ENCODE measurements around the gene GABARAP. TPM values are rescaled to one million over a fixed set of nuclear protein-coding genes. Genes with fewer than 3 reads are reported as not detected.
"Not testable (repeated sequence)": the region's sequence is repeated elsewhere in the genome, so short reads cannot be mapped to it uniquely, and the experiment has no call there.

The GABARAP gene
- total RNA-seq, 1 donor = 396 TPM

DNA sequence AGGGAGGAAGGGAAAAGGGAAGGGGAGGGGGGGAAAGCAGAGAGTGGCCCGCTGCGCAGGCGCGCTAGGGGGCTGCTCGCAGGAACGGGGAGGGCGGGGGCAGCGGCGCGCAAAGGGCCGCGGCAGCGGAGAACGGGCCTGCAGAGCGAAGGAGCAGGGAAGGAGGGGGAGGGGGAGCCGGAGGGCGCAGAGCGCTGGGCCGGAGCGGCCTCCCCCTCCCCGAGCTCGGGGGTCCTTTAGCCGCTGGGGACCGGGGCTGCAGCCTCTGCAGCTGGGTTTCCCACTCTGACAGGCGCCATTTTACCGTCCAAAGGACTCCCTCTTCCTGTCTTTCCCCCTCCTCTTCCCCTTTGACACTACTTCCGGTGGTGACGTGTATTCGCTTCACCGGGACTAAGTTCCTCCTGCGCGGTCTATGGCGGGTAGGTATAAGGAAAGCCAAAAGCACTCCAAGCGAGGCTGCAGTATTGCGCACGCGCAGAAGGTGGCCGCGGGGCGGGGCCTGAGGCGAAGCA lies 9.5 kb upstream of the GABARAP start, which contains the start of gene CTDNEP1:
TSS of gene CTDNEP1 (minus strand) at position 74 of the 515 bp plus-strand sequence. CDS start 438 bp downstream, outside the sequence.
- Histone ChIP-seq H3K4me3 (ENCODE audit: low read length) (peak within 1 kb of the TSS; percentile 55), H3K27me3 (ENCODE audit: insufficient read depth, low read length) (no peaks in the 10 kb centered on the region), H3K9me3 (ENCODE audit: low read depth, low read length) (no peaks in the 10 kb centered on the region), H3K4me1 (ENCODE audit: insufficient read depth, low read length) (peaks cover 39% of the 10 kb centered on the region)

DNA sequence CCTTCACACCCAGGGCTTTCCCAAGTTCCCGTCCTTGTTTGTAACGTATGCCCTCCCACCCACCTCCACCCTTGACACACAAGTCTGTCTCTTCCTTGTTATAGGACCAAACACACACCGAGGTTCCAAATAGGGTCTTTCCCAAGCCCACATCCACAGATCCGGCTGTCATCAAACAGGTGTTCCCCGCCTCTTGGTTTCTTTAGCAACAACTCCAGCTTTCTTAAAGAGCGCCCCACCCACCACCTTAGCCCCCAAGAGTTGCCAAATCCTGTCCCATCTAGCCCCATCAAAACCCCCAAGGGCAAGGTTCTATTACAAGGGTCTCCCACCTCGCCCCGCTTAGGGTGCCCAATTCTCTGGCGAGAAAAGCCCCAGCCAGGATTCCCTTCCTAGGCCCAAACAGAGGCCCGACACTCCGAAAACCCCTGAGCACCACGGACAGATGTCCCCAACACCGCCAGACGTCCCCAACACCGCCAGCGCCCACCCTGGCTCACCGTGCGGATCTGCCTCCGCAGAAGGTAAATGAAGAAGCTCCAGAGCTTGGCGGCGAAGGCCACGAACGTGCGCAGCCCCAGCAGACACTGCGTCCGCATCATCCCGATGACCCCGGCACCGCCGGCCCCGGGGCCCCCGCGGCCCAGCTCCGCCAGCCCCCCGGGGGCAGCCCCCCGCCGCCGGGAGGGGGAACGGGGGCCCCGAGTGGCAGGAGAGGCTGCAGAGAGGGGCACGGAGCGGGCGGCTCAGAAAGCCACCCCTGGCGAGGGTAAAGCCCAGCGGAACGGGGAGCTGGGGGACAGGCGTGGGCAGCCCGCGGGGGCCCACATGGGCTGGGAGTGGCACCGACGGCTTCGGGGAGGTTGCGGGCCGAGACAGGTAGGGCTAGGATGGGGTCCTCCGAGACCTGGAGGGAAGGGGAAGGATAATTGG lies 8.7 kb upstream of the GABARAP start:
- H3K4me3 ChIP-seq (ENCODE audit: low read length) = peak overlapping the region; percentile 55
- peaks cover 39% of the 10 kb centered on the region for H3K4me1 ChIP-seq (ENCODE audit: insufficient read depth, low read length)
- H3K9me3 ChIP-seq (ENCODE audit: low read depth, low read length) = no peaks in the 10 kb centered on the region
- no peaks in the 10 kb centered on the region for H3K27me3 ChIP-seq (ENCODE audit: insufficient read depth, low read length)

DNA sequence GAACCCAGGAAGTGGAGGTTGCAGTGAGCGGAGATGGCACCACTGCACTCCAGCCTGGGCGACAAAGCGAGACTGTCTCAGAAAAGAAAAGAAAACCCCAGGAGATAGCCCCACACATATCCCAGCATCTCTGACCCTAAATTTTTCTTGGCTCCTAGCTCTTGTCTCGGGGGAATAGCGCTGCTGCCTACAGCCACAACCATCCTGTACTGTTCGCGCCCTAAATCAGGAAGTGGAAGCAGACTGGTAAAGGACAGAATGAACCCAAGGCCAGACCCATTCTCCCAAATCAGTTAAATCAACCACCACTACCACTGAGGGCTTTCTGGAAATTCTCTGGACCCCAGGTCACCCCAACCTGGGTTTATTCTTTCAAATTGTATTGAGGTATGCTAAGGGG lies 7.6 kb upstream of the GABARAP start:
- Histone ChIP-seq H3K27me3 (ENCODE audit: insufficient read depth, low read length) (no peaks in the 10 kb centered on the region), H3K4me1 (ENCODE audit: insufficient read depth, low read length) (peaks cover 39% of the 10 kb centered on the region), H3K4me3 (ENCODE audit: low read length) (no peak overlapping the region), H3K9me3 (ENCODE audit: low read depth, low read length) (no peaks in the 10 kb centered on the region)

DNA sequence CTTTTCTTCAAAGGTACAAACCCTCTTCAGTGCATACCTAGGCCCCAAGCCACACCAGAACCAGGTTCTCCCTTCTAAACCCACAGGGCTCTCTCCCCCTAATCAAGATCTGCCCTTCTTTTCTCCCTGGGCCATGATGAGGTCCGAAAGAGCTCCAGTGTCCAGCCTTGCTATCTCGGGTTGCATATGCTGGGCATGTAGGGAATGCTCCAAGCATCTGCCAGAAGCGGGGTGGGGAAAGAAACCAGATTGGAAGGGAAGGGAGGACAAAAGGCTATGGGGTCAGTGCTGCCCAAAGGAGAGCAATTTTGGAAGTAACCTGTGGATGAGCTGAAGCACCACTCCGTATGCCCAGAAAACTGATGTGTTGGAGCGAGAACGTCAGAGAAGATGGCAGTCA lies 7.0 kb upstream of the GABARAP start:
- Histone ChIP-seq H3K9me3 (ENCODE audit: low read depth, low read length) (no peaks in the 10 kb centered on the region), H3K4me3 (ENCODE audit: low read length) (no peak overlapping the region), H3K4me1 (ENCODE audit: insufficient read depth, low read length) (peaks cover 39% of the 10 kb centered on the region), H3K27me3 (ENCODE audit: insufficient read depth, low read length) (no peaks in the 10 kb centered on the region)

DNA sequence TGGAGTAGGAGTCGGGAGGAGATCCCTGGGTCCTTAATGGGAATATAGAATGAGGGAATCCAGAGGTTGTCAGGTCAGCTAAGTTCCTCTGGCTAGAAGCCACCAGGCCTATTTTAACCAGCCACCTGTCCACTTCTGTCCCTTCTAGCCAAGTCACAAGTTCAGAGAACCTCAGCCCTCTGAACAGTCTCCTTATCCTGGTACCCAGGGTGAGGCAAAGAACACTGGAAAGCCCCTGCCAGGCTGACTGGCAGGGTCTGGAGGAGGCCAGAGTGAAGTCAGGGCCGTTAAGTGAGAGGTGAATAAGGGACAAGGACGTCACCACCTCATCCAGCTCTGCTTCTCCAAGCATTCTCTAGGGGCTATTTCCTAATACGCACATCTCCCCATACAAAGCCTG lies 6.5 kb upstream of the GABARAP start:
- H3K27me3 ChIP-seq (ENCODE audit: insufficient read depth, low read length) = no peaks in the 10 kb centered on the region
- H3K4me1 ChIP-seq (ENCODE audit: insufficient read depth, low read length) = peaks cover 39% of the 10 kb centered on the region
- no peaks in the 10 kb centered on the region for H3K9me3 ChIP-seq (ENCODE audit: low read depth, low read length)
- no peak overlapping the region for H3K4me3 ChIP-seq (ENCODE audit: low read length)

DNA sequence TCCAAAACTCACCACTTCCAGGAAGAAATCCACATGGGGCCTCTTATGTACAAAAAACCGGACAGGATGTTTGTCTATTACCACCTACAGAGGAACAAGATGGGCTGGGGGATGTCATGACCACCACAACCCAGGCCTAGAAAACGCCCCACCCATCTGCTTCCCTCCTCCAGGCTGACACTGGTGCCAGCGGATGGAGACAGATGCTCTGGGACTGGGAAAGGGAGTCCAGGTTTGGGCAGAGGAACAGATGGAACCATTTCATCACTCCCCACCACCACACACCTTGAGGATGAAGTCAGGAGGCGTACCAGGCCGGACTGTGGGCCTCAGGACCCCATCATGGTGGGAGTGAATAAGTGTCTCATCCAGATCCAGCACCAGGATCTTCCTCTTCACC lies 4.5 kb upstream of the GABARAP start:
- H3K9me3 ChIP-seq (ENCODE audit: low read depth, low read length) = no peaks in the 10 kb centered on the region
- H3K4me3 ChIP-seq (ENCODE audit: low read length) = no peak overlapping the region
- H3K4me1 ChIP-seq (ENCODE audit: insufficient read depth, low read length) = peaks cover 34% of the 10 kb centered on the region
- no peaks in the 10 kb centered on the region for H3K27me3 ChIP-seq (ENCODE audit: insufficient read depth, low read length)

DNA sequence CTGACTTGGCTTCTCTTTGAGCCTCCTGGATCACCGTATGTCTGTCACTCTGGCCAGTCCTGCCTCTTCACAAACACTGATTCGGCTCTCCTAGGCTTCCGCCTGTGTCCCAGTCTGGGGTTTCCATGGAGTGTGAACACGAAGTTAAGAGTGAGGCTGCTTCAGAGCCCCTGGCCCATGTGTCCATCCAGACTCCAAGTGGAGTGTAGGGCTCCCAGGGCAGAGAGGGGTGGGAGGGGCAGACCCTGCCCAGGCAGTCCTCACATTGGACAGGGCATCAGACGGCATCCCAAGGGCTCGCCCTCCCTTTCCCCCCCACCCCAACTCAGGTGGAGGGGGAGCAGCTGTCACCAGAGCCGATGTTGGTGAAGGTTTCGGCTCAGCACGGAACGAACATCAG lies 1.6 kb upstream of the GABARAP start:
- H3K4me3 ChIP-seq (ENCODE audit: low read length); H3K9me3 ChIP-seq (ENCODE audit: low read depth, low read length); H3K27me3 ChIP-seq (ENCODE audit: insufficient read depth, low read length): not testable (repeated sequence)
- peaks cover 33% of the 10 kb centered on the region for H3K4me1 ChIP-seq (ENCODE audit: insufficient read depth, low read length)

DNA sequence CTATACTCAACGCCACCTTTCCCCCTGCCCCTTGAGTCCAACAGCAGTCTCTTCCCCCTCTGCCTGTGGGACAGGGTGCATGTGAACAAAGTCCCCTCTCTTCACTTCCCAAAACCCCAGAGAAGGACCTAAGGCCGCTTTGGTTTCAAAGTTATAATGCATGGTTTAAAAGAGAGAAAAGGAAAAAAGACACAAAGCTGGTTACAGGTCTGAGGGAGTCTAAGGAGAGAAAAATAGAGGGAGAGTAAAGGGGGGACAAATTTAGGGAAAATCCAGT lies 1.1 kb upstream of the GABARAP start:
- peak overlapping the region; percentile 100 for H3K4me3 ChIP-seq (ENCODE audit: low read length)
- no peaks in the 10 kb centered on the region for H3K9me3 ChIP-seq (ENCODE audit: low read depth, low read length)

DNA sequence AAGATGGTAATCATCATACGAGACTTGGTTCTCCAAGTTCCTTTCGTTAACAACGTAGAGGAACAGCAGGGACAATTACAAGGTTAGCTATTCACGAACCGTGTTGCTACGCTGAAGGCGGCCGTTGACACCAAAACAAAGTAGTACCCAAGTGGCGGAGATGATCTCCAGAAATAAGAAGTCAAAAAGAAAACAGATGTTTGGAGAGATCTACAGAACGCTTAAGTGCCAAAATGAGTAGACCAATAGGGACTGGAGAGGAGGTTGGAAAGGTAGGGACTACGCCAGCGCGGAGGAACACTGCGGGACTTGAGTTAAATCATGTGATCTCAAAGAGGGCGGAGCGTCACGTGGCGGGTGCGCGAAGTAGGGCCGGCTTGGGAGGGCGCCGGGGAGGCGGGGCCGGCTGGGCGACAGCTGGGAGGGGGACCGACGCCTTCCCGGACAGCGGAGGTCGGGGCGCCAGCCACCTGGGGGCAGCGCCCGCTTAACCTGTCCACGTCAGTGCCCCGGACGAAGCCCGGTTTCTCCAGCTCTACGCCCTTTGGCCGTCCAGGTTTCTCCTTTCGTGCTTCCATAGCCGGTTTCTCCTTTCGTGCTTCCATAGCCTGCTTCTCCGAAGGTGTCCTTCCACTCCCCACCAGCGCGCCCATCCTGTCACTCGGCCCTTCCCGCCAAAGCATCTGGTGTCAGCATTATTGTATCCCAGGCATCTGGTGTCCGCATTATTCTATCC lies 636 bp upstream of the GABARAP start:
- H3K9me3 ChIP-seq (ENCODE audit: low read depth, low read length) = no peaks in the 10 kb centered on the region
- no peaks in the 10 kb centered on the region for H3K27me3 ChIP-seq (ENCODE audit: insufficient read depth, low read length)
- peaks cover 29% of the 10 kb centered on the region for H3K4me1 ChIP-seq (ENCODE audit: insufficient read depth, low read length)
- H3K4me3 ChIP-seq (ENCODE audit: low read length) = peak overlapping the region; percentile 100

More for the DNA sequence above, 1.1 kb upstream of the GABARAP start:
- peaks cover 29% of the 10 kb centered on the region for H3K4me1 ChIP-seq (ENCODE audit: insufficient read depth, low read length)
- H3K27me3 ChIP-seq (ENCODE audit: insufficient read depth, low read length) = no peaks in the 10 kb centered on the region

DNA sequence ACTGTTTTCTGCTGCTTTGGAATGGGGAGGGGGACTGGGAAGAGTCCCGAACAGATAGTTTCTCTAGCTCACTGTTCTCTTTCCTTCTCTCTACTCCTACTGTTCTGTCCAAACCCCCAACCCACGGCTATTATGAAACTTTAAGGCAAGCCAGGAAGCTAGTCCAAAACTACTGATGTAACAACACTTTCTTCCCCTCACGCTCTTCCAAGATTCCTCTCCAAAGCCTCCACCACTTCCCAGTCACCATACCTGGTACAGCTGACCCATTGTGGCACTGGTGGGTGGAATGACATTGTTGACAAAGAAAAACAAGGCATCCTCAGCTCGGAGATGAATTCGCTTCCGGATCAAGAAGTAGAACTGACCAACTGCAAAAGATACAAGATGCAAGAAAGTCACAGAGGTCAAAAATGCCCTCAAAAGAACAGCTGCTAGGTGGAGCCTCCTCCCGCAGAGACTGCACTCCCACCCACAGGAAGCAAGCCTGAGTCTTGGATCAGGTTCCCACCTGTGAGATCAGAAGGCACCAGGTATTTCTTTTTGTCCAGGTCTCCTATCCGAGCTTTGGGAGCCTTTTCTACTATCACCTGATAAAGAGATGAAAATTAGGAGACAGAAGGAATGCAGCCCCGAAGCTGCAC lies 1.0 kb downstream of the GABARAP start:
- Histone ChIP-seq H3K27me3 (ENCODE audit: insufficient read depth, low read length) (no peaks in the 10 kb centered on the region), H3K4me3 (ENCODE audit: low read length) (peak overlapping the region; percentile 100), H3K9me3 (ENCODE audit: low read depth, low read length) (no peaks in the 10 kb centered on the region), H3K4me1 (ENCODE audit: insufficient read depth, low read length) (peaks cover 41% of the 10 kb centered on the region)

DNA sequence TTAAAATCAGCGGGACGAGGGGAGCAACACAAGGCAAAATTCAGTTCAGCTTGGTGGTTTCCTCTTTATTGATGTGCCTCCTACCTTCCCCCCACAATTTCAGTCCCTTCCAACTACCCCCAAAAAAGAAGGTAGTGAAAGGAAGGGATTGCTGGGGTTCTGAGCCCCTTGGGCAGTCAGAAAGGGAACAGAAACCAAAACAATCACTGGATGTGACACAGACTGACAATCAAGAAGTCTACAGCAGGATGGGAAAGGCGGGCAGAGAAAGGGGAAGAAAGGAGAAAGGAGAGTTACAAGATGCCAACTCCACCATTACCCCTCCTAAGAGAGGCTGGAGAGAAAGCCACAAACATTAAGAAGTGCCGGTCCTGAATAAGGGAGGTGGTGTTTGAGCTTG lies 1.9 kb downstream of the GABARAP start:
- Histone ChIP-seq H3K4me1 (ENCODE audit: insufficient read depth, low read length) (peaks cover 49% of the 10 kb centered on the region), H3K4me3 (ENCODE audit: low read length) (peak overlapping the region; percentile 100), H3K27me3 (ENCODE audit: insufficient read depth, low read length) (no peaks in the 10 kb centered on the region), H3K9me3 (ENCODE audit: low read depth, low read length) (no peaks in the 10 kb centered on the region)

DNA sequence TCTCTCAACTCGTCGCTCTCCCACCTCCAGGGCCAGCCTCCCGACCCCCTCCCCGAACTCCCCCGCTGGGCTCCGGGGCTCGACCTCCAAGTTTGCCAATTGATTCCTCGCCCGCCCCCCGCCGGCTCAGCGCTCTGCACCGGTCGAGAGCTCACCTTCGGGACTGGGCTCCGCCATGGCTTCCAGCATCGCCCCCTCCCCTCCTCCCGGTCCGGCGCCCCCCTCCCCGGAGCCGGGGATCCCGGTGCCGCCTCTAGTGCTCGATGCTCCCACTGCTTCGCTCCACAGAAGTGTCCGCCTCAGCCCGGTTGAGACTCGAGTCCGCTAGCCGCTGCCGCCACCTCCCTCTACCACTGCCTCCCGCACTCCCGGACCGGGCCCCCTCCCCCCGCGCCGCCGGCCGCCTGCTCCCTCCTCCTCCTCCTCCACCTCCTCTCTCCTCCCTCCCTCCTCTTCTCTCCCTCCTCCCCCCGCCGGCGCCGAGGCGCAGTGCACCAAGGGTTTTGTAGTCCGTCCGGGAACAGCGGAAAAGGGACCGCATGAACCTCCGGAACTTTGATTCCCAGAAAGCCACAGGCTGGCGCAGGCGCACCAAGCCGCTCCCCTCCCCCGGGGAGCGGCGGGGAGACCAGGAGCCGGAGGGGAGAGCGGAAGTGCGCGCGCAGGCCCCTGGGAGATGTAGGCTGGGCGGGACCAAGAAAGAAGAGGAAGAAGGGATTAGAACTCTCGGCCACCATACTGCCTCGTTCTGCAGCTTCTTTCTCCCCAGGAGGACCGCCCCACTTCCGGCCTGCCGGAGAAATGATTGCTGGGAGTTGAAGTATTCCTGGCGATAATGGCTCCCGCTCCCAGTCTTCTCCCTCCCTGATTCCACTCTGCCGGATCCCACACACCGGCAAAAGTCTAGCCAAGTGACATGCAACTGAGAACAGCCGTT lies 2.9 kb downstream of the GABARAP start, which contains the start of gene PHF23:
TSS of gene PHF23 (minus strand) at position 367 of the 937 bp plus-strand sequence. CDS start at position 189, 178 bp downstream.
- Histone ChIP-seq H3K9me3 (ENCODE audit: low read depth, low read length) (no peaks in the 10 kb centered on the region), H3K4me3 (ENCODE audit: low read length) (peak within 1 kb of the TSS; percentile 100), H3K27me3 (ENCODE audit: insufficient read depth, low read length) (no peaks in the 10 kb centered on the region), H3K4me1 (ENCODE audit: insufficient read depth, low read length) (peaks cover 59% of the 10 kb centered on the region)

DNA sequence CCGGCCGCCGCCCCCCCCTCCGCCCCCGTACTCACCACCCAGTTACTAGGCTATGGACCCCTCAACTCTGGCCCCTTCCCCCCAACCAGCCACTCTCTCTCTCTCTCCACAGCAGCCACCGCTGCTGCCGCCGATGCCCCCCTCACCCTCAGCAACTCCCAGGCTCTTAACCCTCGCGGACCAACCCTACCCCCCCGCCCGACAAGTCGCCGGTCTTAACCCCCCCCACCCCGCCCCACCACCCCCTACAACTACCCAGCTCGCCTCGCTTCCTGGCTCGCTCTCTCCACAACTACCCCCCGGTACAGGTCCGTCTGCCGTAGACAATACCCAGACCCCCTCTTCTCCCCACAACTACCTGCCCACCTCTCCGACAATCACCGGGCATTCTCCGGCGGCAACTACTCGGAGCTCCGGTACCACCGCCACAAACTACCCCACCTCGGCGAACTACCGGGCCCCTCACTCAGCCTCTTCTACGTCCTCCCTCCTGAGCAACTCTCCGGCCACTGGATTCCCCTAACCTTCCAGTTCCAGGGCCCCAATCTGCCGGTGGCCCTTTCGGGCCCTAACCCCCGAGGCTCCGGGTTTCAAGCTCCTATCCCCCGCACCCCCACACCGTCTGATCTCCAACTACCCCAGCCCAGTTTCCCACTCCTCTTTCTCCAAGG lies 3.7 kb downstream of the GABARAP start:
- Histone ChIP-seq H3K27me3 (ENCODE audit: insufficient read depth, low read length) (no peaks in the 10 kb centered on the region), H3K4me3 (ENCODE audit: low read length) (peak overlapping the region; percentile 100), H3K9me3 (ENCODE audit: low read depth, low read length) (no peaks in the 10 kb centered on the region), H3K4me1 (ENCODE audit: insufficient read depth, low read length) (peaks cover 61% of the 10 kb centered on the region)
